Measurements from ENCODE around the gene IL1R2. TPM values are rescaled to one million over a fixed set of nuclear protein-coding genes. Genes with fewer than 3 reads are reported as not detected.
A peak's percentile ranks its signal among the peaks of the same experiment; 100 is the strongest.

The IL1R2 gene
- total and polyA plus RNA-seq, 2 of the 13 experiments (the other 11 are each of a cell fraction or from before 2014, with no cell fraction given), result 3.6 to 7.3 TPM

GRCh38 chr2:102046135-102046986 lies 54.6 kb downstream of the IL1R2 start (continued):
- TF ChIP-seq ZUFSP (CRISPR knock-in tag; IDR thresholded peaks at IDR 0.05; ENCODE audit: borderline replicate concordance) (no peak), PRDM15 (CRISPR knock-in tag; IDR thresholded peaks at IDR 0.05) (peak; percentile 76), ZBTB7B (CRISPR knock-in tag; IDR thresholded peaks at IDR 0.05) (peak; percentile 98), ZNF564 (CRISPR knock-in tag; IDR thresholded peaks at IDR 0.05) (peak; percentile 83), SNAPC4 (CRISPR knock-in tag; IDR thresholded peaks at IDR 0.05) (peak; percentile 87; the same call in 1 of the 2 replicates), SUZ12 (IDR thresholded peaks at IDR 0.05; ENCODE audit: low read depth, low read length) (no peak), ZBTB38 (CRISPR knock-in tag; IDR thresholded peaks at IDR 0.05) (peak; percentile 90), ZNF530 (CRISPR knock-in tag; IDR thresholded peaks at IDR 0.05; ENCODE audit: low read depth) (no peak), HDAC6 (IDR thresholded peaks at IDR 0.05; ENCODE audit: low read depth, low read length) (no peak), ELF1 (CRISPR knock-in tag; IDR thresholded peaks at IDR 0.05) (peak; percentile 82), ONECUT2 (CRISPR knock-in tag; IDR thresholded peaks at IDR 0.05) (peak; percentile 87), ZFP1 (CRISPR knock-in tag; IDR thresholded peaks at IDR 0.05) (peak; percentile 96), SOX5 (CRISPR knock-in tag; IDR thresholded peaks at IDR 0.05; ENCODE audit: borderline replicate concordance) (peak; percentile 98), MAX (IDR thresholded peaks at IDR 0.05) (peak; percentile 96), ZNF749 (CRISPR knock-in tag; IDR thresholded peaks at IDR 0.05; ENCODE audit: borderline replicate concordance) (peak; percentile 92), THAP7 (CRISPR knock-in tag; IDR thresholded peaks at IDR 0.05) (peak; percentile 36; the same call in 1 of the 2 replicates), ZKSCAN8 (CRISPR knock-in tag; IDR thresholded peaks at IDR 0.05; ENCODE audit: borderline replicate concordance) (peak; percentile 98), SP1 (IDR thresholded peaks at IDR 0.05) (no peak), SP1 (CRISPR knock-in tag; IDR thresholded peaks at IDR 0.05) (no peak)
